GM18526 (cell line): ENCODE data around the gene BPI.

Experiments
- POLR2A ChIP-seq: IDR thresholded peaks from 3 replicates; pipeline ENCODE4 v1.6.1; 2011; ENCODE audit not compliant: insufficient read length; ENCODE audit errors: extremely low read depth

The BPI gene

GRCh38 chr20:38294076-38294591 lies 9.8 kb upstream of the BPI start:
- TF ChIP-seq POLR2A = no peak

- no peak for TF ChIP-seq POLR2A
Measured at GRCh38 chr20:38295811-38296210, 8.1 kb upstream of the BPI start.

- TF ChIP-seq POLR2A = no peak
Measured at GRCh38 chr20:38296433-38296832, 7.5 kb upstream of the BPI start.

GRCh38 chr20:38297916-38298674 lies 5.9 kb upstream of the BPI start:
- TF ChIP-seq POLR2A = no peak

- no peak for TF ChIP-seq POLR2A
Measured at GRCh38 chr20:38298768-38299288, 5.1 kb upstream of the BPI start.

GRCh38 chr20:38299963-38300362 lies 4.0 kb upstream of the BPI start:
- no peak for TF ChIP-seq POLR2A

GRCh38 chr20:38300438-38300837 lies 3.5 kb upstream of the BPI start:
- no peak for TF ChIP-seq POLR2A

- no peak for TF ChIP-seq POLR2A
Measured at GRCh38 chr20:38301309-38301708, 2.6 kb upstream of the BPI start.

GRCh38 chr20:38302786-38303185 lies 1.2 kb upstream of the BPI start:
- no peak for TF ChIP-seq POLR2A

- TF ChIP-seq POLR2A = no peak
Measured at GRCh38 chr20:38304845-38305447, 990 bp downstream of the BPI start.

- no peak for TF ChIP-seq POLR2A
Measured at GRCh38 chr20:38305541-38305940, 1.6 kb downstream of the BPI start.

GRCh38 chr20:38306379-38306778 lies 2.4 kb downstream of the BPI start:
- no peak for TF ChIP-seq POLR2A

- no peak for TF ChIP-seq POLR2A
Measured at GRCh38 chr20:38307371-38308046, 3.6 kb downstream of the BPI start.

GRCh38 chr20:38308047-38308438 lies 4.1 kb downstream of the BPI start:
- no peak for TF ChIP-seq POLR2A

GRCh38 chr20:38308447-38308846 lies 4.5 kb downstream of the BPI start:
- TF ChIP-seq POLR2A = no peak

GRCh38 chr20:38311091-38311490 lies 7.1 kb downstream of the BPI start:
- no peak for TF ChIP-seq POLR2A
